HepG2 (cell line): ENCODE results near the gene MS4A7.

Experiments
- EP300 ChIP-seq, 3 experiments: sonication (generic) in 1 of 3; formaldehyde crosslinking in 1 of 3; IDR thresholded peaks; 2 replicates each; pipeline versions ENCODE4 v1.5.1 to v1.6.1; 2011 to 2020; ENCODE audit warnings: low read depth in 2 of 3, low read length in 2 of 3, borderline replicate concordance in 1 of 3, improper control_type of control experiment in 1 of 3, mild to moderate bottlenecking in 1 of 3, missing genetic modification reagents in 1 of 3, moderate library complexity in 1 of 3
- JUN ChIP-seq: sonication (generic); formaldehyde crosslinking; IDR thresholded peaks from 2 replicates; pipeline ENCODE4 v1.4.0; 2020; ENCODE audit warnings: mild to moderate bottlenecking, missing genetic modification reagents
- LCORL ChIP-seq, 2 experiments: fragments of 450-650 bp in 1 of 2; sonication (generic) in 1 of 2; formaldehyde crosslinking in 1 of 2; IDR thresholded peaks; 2 replicates each; pipeline versions ENCODE4 v1.5.0 to v1.6.1; 2017 to 2020; ENCODE audit warnings: antibody characterized with exemption in 1 of 2, missing genetic modification reagents in 1 of 2
- PAWR ChIP-seq: sonication (generic); formaldehyde crosslinking; IDR thresholded peaks from 2 replicates; pipeline ENCODE4 v1.4.0; 2020; ENCODE audit warnings: missing genetic modification reagents, mild to moderate bottlenecking, borderline replicate concordance
- POLR2A ChIP-seq, 2 experiments: IDR thresholded peaks; 2 replicates each; pipeline ENCODE4 v1.6.1; 2011; ENCODE audit warnings: low read depth in 2 of 2, low read length in 2 of 2, mild to moderate bottlenecking in 1 of 2, moderate library complexity in 1 of 2; ENCODE audit not compliant: insufficient read depth in 1 of 2
- POLR2AphosphoS5 ChIP-seq: IDR thresholded peaks from 2 replicates; pipeline ENCODE4 v1.6.1; 2012; ENCODE audit warnings: low read depth, low read length
- SAP130 ChIP-seq: IDR thresholded peaks from 2 replicates; pipeline ENCODE4 v1.6.1; 2016; ENCODE audit warnings: low read depth
- SUZ12 ChIP-seq: fragments of 150-350 bp; IDR thresholded peaks from 2 replicates; pipeline ENCODE4 v1.6.1; 2014; ENCODE audit warnings: low read depth, low read length
- ZBTB42 ChIP-seq: sonication (generic); formaldehyde crosslinking; IDR thresholded peaks from 2 replicates; pipeline ENCODE4 v1.5.0; 2020; ENCODE audit warnings: mild to moderate bottlenecking, missing genetic modification reagents
- ZBTB8A ChIP-seq: sonication (generic); formaldehyde crosslinking; IDR thresholded peaks from 2 replicates; pipeline ENCODE4 v1.4.0; 2020; ENCODE audit warnings: mild to moderate bottlenecking, low read depth, missing genetic modification reagents, borderline replicate concordance
- ZNF510 ChIP-seq: sonication (generic); formaldehyde crosslinking; IDR thresholded peaks from 2 replicates; pipeline ENCODE4 v1.4.0; 2020; ENCODE audit warnings: low read depth, mild to moderate bottlenecking, missing genetic modification reagents
- TF ChIP-seq, protein P1 (sequence below): sonication (generic); formaldehyde crosslinking; IDR thresholded peaks from 2 replicates; pipeline ENCODE4 v1.5.0; 2020; ENCODE audit warnings: mild to moderate bottlenecking, missing genetic modification reagents, moderate library complexity

DNA sequence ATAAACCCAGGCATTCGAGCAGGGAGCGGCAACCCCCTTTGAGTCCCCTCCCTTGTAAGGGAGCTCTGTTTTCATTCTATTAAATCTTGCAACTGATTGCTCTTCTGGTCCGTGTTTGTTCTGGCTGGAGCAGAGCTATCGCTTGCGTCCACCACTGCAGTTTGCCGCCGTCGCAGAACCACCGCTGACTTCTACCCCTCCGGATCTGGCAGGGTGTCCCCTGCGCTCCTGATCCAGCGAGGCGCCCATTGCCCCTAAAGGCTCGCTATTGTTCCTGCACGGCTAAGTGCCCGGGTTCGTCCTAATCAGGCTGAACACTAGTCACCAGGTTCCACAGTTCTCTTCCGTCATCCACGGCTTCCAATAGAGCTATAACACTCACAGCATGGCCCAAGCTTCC lies 10.4 kb upstream of the MS4A7 start:
- TF ChIP-seq, protein P1, sequence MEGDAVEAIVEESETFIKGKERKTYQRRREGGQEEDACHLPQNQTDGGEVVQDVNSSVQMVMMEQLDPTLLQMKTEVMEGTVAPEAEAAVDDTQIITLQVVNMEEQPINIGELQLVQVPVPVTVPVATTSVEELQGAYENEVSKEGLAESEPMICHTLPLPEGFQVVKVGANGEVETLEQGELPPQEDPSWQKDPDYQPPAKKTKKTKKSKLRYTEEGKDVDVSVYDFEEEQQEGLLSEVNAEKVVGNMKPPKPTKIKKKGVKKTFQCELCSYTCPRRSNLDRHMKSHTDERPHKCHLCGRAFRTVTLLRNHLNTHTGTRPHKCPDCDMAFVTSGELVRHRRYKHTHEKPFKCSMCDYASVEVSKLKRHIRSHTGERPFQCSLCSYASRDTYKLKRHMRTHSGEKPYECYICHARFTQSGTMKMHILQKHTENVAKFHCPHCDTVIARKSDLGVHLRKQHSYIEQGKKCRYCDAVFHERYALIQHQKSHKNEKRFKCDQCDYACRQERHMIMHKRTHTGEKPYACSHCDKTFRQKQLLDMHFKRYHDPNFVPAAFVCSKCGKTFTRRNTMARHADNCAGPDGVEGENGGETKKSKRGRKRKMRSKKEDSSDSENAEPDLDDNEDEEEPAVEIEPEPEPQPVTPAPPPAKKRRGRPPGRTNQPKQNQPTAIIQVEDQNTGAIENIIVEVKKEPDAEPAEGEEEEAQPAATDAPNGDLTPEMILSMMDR (CRISPR knock-in tag), result no peak
- TF ChIP-seq ZNF510 (CRISPR knock-in tag) (no peak), EP300 (IDR thresholded peaks at IDR 0.05; ENCODE audit: low read depth in 2 of 2, low read length in 2 of 2) (no peak), EP300 (CRISPR knock-in tag; IDR thresholded peaks at IDR 0.05; ENCODE audit: borderline replicate concordance) (no peak), SAP130 (CRISPR knock-in tag) (no peak), POLR2A (IDR thresholded peaks at IDR 0.05; ENCODE audit: insufficient read depth in 1 of 2, low read depth in 2 of 2, low read length in 2 of 2) (no peak), ZBTB42 (CRISPR knock-in tag) (no peak), PAWR (CRISPR knock-in tag) (no peak), SUZ12 (no peak), ZBTB8A (no peak), POLR2AphosphoS5 (no peak), JUN (no peak), LCORL (IDR thresholded peaks at IDR 0.05) (no peak), LCORL (CRISPR knock-in tag; IDR thresholded peaks at IDR 0.05) (no peak)
